Fibroblast of lung (primary cell): ENCODE data around the gene ADH1B.

Experiments used
- CTCF ChIP-seq, 2 donors: IDR thresholded peaks in 1 of 2; conservative IDR thresholded peaks in 1 of 2; 1 replicate in 1 of 2; 2 replicates in 1 of 2; pipeline ENCODE4 v1.5.1; 2011 to 2012; ENCODE audit warnings: low read length in 2 of 2, control low read depth in 1 of 2, inconsistent platforms in 1 of 2, low read depth in 1 of 2, mild to moderate bottlenecking in 1 of 2
- EZH2 ChIP-seq: IDR thresholded peaks from 2 replicates; pipeline ENCODE4 v1.5.1; 2012; ENCODE audit warnings: low read length, control low read depth, mild to moderate bottlenecking; ENCODE audit errors: missing control alignments

DNA sequence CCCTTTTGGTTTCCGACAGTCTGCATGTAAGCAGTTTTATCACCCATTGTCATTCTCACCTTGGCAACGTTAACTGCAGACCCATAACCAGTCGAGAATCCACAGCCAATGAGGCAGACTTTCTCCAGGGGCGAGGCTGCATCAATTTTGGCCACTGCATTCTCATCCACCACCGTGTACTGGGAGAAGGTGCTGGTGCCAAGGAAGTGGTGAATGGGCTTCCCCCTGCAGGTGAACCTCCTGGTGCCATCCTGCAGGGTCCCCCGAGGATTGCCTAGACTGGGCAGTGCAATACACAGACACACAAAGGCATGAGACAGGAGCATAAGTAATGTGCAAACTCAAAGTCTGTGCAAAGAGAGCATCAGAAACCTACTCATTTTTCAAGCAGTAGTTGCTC, 5.4 kb downstream of the ADH1B start:
- no peak for TF ChIP-seq CTCF (conservative IDR thresholded peaks at IDR 0.05 in 1 of 2, IDR thresholded peaks at IDR 0.05 in 1 of 2; ENCODE audit: low read depth in 1 of 2, low read length in 2 of 2)
- no peak for TF ChIP-seq EZH2
